AG09319 (cell line): ENCODE results near the gene KXD1.

Source experiments
- DNase-seq: peaks from one replicate; pipeline ENCODE4 v3.0.0-alpha.2; 2010; ENCODE audit warnings: low read depth; ENCODE audit errors: extremely low read depth
- CTCF ChIP-seq: IDR thresholded peaks from 2 replicates; pipeline ENCODE4 v1.5.1; 2011; ENCODE audit warnings: low read depth, mild to moderate bottlenecking, inconsistent platforms, low read length, moderate library complexity

The KXD1 gene

GRCh38 chr19:18606281-18607225 lies 48.9 kb downstream of the KXD1 start, which contains the start of gene CRLF1:
TSS of gene CRLF1 (minus strand) at chr19:18606799. CDS start at chr19:18606656, 143 bp downstream.
- DNase-seq: no peak
- TF ChIP-seq CTCF: no peak

DNA sequence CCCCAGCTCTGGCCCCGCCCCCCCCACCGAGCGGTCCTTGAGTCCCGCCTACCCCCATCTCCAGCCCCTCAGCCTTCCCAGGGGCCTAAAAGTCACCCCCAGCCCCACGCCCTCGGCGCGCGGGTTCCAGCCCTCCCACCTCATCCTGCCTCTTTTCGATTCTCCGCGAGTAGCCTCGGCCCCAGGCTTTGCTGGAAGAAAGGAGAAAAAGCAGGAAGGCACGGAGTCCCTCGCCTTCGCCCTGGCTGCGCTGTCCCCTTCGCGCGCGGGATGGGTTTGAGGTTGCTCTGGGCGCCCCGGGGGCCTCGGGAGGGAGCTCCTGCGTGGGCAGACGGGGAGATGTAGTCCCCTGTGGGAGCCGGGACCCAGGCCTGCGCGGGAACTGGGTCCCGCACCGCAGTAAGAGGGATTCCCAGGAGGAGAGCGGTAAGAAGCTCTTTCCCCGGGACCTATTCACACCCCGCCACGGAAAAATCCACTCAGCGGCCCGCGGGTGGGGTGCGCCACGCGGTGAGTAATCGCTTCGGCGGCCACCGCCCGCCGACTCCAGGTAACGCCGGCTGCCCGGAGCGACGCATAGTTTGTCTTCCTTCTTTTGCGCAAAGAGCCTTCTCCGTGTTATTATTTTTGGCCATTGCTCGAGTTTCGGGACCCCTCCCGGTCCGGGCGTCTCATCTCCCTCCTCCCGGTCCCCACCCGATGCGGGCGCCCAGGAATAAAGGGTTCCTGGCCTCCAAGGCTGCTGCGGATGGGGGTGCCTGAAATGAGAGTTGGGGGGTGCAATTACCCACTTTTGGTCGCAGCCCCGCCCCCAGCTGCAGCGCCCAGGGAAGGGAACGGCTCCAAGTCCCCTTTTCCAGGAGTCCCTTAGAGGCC lies 49.8 kb downstream of the KXD1 start:
- no peak for TF ChIP-seq CTCF
- no peak for DNase-seq

- no peak for TF ChIP-seq CTCF
- DNase-seq: no peak
These were observed 50.6 kb downstream of the KXD1 start for GRCh38 chr19:18608102-18608804.

- DNase-seq: no peak
- no peak for TF ChIP-seq CTCF
These were observed 51.4 kb downstream of the KXD1 start for GRCh38 chr19:18608805-18609716.

DNA sequence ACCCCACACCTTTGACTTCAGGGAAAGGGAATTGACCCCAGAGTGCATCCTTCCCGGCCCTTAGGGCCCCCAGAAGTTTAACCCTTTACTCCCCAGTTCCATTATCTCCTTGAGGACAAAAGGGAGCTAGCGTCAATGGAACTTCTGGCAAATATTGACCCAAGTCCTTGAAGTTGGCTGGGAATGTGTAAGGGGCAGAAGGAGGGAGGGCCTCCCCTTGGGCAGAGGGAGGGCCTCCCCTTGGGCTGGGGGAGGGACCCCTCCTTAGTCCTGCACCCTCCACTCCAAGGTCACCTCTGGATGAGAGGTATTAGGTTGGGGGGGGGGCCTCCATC lies 52.0 kb downstream of the KXD1 start:
- no peak for TF ChIP-seq CTCF
- DNase-seq: no peak

DNA sequence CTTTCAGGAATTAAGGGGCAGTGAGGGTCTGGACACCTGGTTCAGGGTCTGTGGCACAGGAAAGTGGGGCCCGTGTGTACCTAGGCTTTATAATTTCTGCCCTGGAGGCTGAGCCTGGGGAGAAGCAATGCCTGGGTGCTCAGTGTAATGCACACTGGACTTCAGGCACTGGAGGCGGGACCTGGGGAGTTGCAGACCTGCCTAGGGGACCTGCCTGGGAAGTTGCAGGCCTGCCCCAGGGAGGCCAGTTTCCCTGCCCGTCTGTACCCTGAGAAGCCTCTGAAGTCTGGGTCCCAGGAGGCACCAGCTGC lies 52.5 kb downstream of the KXD1 start:
- DNase-seq: no peak

More for the DNA sequence above, 52.5 kb downstream of the KXD1 start:
- no peak for TF ChIP-seq CTCF
